Islet of Langerhans (tissue), 1 donor: ENCODE data around the gene SLFN14.
"Not testable (repeated sequence)": the region's sequence is repeated elsewhere in the genome, so short reads cannot be mapped to it uniquely, and the experiment has no call there.

ENCODE experiments used
- FAIRE-seq: peaks from one replicate; lab custom pipeline; 2011; peaks lifted over from hg19 to GRCh38; lab: Jason Lieb, UNC

SLFN14 gene

DNA sequence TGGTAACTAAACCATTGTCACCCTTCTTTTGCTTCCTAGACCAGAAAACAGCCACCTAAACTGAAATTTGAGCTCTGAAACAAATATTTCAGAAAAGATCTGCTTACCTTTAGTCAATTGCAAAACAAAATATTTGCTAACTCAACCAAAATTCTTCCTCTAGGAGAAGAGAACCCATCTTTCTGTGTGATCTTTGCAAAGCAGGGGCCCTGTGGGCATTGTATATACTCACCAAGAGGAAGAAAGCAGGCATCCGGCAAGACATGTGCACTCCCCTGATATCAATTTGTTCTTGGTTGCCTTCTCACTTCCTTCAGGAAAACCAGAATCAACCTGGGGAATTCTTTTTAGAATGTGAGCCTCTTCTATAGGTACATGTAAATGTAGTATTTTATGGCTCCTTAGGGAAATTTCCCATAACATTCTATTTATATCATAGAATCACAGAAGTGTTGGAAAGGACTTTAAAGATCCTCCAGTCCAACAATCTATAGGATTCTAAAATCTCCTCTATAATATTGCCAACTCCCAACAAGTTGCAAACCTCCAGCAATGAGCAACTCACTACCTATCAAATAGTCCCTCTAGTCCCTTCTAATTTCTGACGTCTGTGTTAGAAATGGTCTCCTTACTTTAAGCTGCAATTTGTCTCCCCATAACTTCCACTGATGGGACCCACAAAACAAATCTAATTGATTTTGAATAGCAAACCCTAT, 966 bp downstream of the SLFN14 start:
- FAIRE-seq = no peak

DNA sequence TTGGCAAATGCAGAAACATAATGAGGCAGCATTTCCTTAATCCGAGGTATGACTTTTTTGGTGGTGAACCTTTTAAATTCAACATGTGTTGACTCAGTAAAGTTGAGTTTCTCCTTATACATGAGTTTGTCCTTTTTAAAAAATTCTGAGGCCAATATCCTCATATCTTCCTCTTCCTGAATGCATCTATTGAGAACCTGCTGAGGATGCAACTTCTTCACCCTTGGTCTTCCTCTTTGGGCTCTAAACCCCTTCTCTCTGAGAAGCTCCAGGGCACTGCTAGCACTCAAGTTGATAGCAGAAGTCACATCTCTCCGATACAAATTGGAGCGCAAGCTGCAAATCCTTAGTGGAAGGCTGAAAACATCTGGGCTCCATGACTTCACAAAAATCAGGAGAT, 3.3 kb downstream of the SLFN14 start:
- no peak for FAIRE-seq

DNA sequence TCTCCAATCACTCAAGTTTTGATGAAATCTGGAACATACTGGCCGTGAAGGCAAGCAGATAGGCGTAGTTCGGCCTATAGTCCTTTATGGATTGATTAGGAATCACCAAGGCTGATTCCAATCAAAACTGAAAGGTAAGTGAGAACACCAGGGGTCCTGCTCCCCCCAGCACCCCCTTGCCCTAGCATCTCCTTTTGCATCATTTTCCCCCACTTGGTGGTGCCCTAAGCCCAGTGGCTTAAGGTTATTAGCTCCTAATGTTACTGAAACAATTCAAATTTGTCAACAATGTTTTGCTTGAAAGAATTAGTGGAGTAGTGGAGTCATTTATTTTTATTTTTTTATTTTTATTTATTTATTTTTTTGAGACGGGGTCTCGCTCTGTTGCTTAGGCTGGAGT, 4.9 kb downstream of the SLFN14 start:
- FAIRE-seq = no peak

DNA sequence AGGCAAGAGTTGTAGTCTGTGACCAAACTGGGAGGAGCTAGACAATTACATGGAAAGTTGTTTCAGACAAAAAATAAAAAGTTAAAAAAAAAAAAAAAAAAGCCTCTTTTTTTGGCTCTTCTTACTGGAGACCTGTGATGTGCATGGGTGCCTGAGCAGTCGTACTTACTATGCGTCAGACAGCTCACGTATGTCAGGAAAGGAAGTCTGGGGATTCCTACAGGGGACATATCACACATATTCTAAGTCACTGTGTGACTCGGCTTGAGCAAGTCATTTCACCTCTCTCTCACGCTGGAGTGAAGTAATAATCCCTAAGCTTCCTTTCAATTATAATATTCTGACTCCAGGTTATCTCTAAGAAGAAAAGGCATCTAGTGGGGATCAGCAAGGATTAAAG, 6.0 kb downstream of the SLFN14 start:
- FAIRE-seq = no peak

DNA sequence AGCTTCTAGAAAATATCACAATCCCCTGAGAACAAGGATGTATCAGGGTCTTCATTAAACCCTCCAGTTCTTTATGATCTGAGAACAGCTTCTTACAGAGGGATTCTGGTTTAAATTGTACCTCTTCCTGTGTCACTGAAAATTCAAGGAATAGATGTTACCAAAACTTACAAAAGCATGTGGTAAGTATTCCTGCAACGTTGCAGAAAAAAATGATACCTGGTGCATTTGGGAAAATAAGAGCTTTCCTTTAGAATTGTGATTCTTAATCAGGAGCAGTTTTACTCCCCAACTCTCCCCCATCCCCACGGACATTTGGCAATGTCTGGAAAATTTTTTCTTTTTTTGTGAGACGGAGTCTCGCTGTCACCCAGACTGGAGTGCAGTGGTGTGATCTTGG, 7.3 kb downstream of the SLFN14 start:
- FAIRE-seq = no peak

DNA sequence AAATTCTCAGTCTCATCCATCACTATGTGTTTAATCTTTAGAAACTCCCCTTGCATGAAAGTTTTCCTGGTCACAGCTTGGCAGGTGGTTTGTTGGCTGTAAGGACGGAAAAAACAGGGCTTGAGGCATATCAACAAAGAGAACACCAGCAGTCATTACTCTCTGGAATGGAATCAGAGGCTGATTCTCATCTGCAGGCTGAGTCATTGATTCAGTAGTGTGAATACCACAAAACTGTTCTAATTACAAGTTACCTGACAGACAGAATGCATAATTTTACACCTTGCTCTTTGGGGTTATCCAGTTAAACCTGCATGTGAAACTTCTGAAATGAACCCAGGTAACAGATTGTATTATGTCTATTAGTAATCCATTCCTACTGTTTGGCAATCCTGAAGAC, 11.6 kb downstream of the SLFN14 start:
- no peak for FAIRE-seq

DNA sequence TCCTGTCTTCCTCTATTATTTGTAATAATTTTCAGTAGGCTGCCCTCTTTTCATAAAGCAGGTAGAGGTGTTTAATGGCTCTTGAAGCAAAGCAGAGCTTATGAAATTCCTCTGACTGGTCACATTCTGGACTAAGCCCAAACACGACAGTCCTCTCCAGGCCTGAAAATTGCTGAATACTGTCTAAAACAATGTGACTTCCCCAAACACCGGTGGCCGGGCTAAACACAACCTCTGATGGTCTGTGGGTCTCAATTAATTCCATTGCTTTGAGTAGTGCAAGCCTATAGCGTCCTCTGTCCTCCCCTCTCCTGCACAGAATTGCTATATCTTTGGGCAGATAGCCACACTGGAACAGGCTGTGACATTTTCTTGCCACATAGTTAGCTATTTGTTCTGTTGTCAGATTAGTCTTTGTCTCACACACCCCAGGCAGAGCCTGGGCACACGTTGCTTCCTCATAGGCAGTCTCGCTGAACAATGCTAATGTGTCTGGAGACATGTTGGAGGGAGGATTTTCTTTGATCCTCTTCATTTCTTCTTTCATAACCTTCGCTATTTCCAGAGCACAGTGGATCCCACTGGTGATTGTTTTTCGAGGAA, 12.3 kb downstream of the SLFN14 start:
- no peak for FAIRE-seq

DNA sequence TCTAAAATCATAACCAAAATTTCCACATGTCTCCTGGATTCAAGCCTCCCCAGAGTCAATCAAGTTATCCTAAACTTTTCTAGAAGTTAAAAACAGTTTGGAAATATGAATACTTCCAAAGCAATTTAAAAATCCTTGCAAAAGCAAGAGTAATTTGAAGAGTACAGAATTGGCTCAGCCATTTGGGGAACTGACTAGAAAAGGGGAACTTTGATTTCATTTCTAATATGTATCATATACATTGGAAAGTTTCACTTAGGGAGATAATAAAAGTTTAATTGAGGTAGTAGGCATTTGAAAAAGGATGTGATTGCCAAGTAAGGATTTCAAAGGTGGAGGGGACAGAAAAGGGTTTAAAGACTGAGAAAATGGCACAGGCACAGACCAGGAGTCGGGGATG, 14.1 kb downstream of the SLFN14 start:
- no peak for FAIRE-seq

DNA sequence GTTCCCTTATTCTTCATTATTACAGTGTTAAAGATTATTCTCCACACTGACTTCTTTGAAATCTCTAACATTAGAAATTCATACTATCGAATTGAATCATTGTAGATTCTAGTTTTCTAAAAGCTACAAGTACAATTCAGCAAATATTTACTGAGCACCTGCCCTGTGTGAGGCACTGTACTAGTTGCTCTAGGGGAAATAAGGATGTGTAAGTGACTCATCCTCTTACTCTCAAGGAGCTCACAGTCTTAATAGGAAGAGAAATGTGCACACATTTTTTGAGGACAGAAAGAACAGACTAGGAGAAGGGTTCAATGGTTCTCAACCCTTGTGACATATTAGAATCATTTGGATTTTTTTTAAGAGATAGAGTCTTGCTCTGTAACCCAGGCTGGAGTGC, 15.5 kb downstream of the SLFN14 start:
- no peak for FAIRE-seq

DNA sequence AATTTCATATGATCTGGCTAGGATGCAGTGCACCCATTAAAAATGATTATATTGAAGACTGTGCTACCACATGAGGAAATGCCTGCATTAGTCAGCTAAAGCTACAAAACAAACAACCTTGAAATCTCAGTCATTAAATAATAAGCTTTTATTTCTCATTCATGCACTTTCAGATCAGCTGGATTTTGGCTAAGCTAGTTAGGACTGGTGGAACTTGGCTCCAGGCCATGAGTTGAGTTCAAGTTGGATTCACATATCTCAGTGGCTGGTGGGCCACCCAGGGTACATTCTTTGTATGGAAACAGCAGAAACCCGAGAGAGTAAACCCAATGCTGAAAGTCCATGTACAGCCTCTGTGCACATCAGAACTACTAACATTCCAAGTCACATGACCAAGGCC, 16.8 kb downstream of the SLFN14 start:
- FAIRE-seq = no peak

DNA sequence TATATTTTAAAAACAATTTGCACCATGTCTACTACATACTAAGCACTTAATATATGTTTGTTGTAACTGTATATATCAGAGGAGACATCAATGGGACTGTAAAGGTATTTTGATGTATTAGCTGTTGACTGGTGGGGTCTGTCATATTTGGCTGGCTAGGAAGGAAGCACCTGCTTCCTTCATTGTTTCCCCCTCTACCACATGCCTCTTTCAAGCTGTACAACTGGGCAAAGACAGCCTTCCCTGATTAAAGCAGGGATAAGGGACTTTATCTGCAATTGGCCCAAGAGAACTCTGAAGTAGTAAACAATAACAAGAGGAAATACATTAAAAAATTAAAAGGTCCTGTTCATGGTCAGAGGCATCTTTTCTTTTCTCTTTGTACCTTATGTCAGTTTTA, 17.6 kb downstream of the SLFN14 start:
- FAIRE-seq = no peak

DNA sequence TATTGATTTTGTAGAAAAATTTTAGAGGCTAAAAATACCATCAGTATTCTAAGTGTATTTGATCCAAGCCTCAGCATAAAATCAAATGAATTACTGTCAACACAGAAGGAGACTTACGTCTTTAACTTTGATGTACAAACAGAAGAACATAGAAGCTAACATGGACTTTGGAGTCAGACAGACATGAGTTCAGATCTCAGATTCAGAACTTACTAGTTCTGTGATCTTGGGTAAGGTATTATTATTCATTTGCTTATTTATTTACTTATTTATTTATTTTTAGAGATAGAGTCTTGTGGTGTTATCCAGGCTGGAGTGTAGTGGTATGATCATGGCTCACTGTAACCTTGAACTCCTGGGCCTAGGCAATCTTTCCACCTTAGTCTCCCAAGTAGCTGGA, 19.2 kb downstream of the SLFN14 start:
- FAIRE-seq = no peak

DNA sequence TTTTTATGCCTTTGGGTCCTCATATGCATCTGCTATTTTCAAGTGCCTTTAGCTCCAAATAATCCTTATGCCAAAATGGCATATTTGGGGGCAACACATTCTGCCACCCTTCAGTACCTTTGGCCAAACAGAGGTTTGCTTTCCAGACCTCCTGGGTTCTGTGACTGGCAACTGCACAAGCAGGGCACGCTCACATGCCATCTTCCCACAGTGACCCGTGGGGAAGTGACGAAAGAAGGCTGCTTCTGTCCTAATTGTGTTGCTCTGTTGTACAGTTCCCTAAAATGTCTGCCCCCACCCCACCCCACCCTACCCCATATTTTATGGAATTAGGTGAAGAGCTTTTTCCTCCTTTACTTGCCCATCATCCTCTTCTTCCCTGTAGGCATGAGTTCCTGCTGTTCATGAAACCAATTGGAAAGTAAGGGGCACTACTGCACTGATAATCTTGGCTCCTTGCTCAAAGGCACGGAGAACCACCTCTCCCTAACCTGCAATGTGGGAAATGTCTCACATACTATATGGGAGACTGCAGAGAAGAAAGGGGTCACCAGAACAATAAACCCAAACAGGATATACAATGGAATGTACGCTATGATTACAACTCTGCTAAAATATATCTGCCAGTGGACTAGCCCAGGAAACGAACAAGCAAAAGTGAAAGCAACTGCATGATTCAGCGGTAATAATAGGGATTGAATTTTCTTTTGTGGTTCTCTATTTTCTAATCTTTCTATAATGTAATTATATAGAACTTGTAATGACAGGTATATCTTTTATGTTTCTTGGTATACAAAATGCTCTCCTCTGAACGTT, 19.8 kb downstream of the SLFN14 start:
- FAIRE-seq = peak; percentile 71

DNA sequence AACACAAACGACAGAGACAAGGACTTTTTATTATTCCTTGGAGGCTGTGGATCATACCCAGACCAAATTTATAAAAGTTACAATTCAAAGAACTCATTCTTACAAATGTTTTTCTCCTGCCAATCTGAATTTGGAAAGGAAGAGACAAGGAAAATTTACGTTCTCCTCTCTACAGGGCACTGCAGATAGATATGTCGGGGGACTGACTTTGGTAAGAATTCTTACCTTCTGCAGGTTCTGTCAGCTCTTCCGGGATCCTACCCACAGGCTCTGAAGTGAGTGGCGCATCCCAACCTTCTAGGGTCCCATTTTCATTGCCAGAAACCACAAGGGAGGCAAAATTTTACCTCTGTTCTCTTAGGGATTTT, 21.0 kb downstream of the SLFN14 start:
- FAIRE-seq = no peak

DNA sequence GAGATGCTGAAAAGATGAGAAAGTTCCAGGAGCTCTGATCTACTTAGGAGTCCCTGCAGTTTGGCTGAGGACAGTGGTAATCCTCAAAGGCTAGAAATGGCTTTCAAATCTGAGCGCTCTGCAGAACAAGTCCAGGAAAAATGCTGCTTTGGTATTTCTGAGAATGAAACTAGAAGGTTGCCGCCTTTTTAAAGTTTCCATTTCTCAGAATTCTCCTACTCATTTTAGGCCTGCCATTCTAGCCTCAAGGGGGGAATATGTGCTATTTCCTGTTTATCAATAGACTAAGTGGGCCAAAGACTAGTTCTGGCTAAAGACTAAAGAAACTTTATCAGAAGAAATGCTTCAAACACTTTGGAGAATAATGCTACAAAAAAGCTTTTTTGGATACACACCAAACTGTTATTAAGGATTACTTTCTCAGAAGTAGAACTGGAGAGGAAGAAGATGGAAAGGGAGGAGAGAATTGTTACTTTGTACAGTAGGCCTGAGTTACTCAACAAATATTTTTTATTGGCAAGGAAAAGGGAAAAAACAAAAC, 22.9 kb downstream of the SLFN14 start, which contains the start of gene SLFN12L:
Gene SLFN12L (minus strand): TSS at position 78 of the 541 bp plus-strand sequence. CDS start 15,314 bp downstream, outside the sequence.
- FAIRE-seq = no peak

DNA sequence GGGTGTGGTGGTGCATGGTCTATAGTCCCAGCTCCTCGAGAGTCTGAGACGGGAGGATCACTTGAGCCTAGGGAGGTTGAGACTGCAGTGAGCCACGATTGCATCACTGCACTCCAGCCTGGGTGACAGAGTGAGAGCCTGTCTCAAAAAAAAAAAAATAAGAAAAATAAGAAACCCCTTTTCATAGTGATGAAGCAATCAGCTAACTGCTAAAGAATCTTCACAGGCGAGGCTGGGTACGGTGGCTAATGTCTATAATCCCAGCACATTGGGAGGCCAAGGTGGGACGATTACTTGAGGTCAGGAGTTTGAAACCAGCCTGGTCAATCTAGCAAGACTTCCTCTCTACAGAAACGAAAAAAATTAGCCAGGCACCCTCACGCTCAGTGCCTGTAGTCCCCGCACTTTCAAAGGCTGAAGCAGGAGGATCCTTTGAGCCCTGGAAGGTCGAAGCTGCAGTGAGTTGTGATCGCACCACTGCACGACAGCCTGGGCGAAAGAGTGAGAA, 23.9 kb downstream of the SLFN14 start:
- no peak for FAIRE-seq

DNA sequence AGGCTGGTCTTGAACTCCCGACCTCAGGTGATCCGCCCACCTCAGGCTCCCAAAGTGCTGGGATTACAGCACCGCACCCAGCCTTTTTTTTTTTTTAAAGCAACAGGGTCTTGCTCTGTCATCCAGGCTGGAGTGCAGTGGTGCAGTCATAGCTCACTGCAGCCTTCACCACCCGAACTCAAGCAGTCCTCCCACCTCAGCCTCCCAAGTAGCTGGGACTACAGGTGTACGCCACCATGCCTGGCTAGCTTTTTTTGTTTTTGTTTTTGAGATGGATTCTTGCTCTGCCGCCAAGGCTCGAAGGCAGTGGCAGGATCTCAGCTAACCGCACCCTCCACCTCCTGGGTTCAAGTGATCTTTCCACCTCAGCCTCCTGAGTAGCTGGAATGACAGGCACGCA, 25.2 kb downstream of the SLFN14 start:
- not testable (repeated sequence) for FAIRE-seq

DNA sequence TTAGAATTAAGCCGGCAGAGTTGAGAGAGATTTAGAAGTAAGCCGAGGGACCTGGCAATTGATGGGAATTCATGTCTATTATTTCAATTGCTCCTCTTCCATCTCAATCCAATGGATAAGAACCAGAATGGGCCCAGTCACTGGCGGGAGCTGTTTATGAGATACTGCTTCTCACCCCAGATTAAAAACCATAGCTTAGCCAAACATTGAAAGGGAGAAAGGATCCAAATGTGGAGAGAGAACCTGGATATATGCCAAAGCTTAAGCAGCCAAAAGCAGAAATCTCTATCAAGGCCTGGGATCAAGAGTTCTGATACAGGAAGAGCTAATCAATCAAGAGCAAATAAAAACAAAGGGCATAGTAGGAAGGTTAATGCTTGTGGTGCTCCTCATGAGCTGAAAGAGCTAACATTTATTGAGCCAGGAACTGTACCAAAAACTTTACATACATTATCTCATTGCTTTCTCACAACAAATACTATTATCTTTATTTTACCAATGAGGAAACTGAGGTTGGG, 26.0 kb downstream of the SLFN14 start:
- FAIRE-seq = no peak

DNA sequence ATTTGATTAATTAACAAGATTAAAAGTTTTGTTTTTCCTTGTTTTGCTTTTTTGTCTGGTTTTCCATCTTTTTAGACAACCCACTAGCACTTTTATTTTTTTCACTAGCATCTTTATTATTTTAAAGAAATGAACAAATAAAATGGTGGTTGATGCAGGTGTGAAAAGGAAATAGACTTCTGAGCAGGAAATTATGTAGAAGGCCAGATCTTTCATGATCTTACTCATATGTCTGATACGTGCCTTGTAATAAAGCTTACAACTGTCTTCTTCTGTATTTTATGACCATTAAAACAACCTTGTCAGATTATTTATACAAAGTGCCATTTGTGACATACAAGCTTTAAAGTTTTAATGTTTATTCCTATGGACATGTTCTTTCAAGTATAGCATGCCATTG, 29.5 kb downstream of the SLFN14 start:
- FAIRE-seq = no peak

DNA sequence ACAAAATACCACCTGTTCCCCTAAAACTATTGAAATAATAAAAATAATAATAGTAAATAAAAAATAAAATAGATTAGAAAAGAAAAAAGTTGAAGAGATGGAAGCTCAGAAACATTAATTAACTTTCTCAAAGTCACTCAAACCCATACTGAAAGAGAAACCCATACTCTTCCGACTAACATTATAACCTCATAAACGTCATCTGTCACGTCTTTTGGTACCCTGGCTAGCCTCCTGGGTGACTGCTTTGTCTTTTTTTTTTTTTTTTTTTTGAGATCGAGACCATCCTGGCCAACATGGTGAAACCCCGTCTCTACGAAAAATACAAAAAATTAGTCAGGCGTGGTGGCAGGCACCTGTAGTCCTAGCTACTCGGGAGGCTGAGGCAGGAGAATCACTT, 30.8 kb downstream of the SLFN14 start:
- no peak for FAIRE-seq

DNA sequence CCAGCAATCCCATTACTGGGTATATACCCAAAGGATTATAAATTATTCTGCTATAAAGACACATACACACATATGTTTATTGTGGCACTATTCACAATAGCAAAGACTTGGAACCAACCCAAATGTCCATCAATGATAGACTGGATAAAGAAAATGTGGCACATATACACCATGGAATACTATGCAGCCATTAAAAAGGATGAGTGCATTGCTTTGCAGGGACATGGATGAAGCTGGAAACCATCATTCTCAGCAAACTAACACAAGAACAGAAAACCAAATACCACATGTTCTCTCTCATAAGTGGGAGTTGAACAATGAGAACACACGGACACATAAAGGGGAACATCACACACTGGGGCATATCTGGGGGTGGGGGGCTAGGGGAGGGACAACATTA, 31.3 kb downstream of the SLFN14 start:
- not testable (repeated sequence) for FAIRE-seq

DNA sequence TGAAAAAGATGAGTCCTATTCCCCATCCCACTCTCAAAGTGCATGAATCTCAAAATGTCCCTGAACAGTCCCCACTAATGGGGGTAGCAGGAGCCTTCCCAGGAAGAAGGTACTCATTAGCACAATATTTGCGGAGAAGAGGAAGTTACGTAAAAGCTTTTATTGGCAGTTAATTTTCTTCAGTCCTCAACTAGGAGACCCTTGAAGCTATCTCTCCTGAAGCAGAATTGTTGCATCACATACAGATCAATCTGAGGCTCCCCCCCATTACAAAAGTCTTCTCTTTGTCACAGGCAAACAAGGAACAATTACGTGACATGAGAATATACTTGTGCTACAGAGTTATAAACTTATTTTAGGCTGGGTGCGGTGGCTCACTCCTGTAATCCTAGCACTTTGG, 37.3 kb downstream of the SLFN14 start:
- no peak for FAIRE-seq
